PFSK-1 (cell line): Measurements from ENCODE around the gene DLGAP1.

ENCODE experiments used
- FOXP2 ChIP-seq: optimal IDR thresholded peaks from 2 replicates; pipeline ENCODE3; 2011; ENCODE audit warnings: borderline replicate concordance, control low read depth, inconsistent platforms; ENCODE audit not compliant: insufficient read depth; ENCODE audit errors: extremely low read length, extremely low read depth
- POLR2AphosphoS5 ChIP-seq: IDR thresholded peaks from 2 replicates; pipeline ENCODE4 v1.6.1; 2012; ENCODE audit warnings: low read depth, mild to moderate bottlenecking, control low read depth, low read length, moderate library complexity
- REST ChIP-seq, 2 experiments: IDR thresholded peaks; 2 replicates each; pipeline versions ENCODE4 v1.6.1 to v1.8.0; 2011 to 2012; ENCODE audit warnings: low read depth in 2 of 2, low read length in 2 of 2, control low read depth in 1 of 2, inconsistent platforms in 1 of 2, mild to moderate bottlenecking in 1 of 2, moderate library complexity in 1 of 2; ENCODE audit not compliant: insufficient read depth in 1 of 2
- SIN3A ChIP-seq: IDR thresholded peaks from 2 replicates; pipeline ENCODE4 v1.6.1; 2012; ENCODE audit warnings: mild to moderate bottlenecking, low read length, moderate library complexity, borderline replicate concordance; ENCODE audit not compliant: insufficient read depth
- TAF1 ChIP-seq: IDR thresholded peaks from 2 replicates; pipeline ENCODE4 v1.6.1; 2012; ENCODE audit warnings: low read length, control low read depth, borderline replicate concordance; ENCODE audit not compliant: insufficient read depth

Gene DLGAP1

GRCh38 chr18:3671176-3671575 is 783.9 kb downstream of the DLGAP1 start:
- TF ChIP-seq TAF1 (no peak), FOXP2 (no peak), REST (IDR thresholded peaks at IDR 0.05; ENCODE audit: insufficient read depth in 1 of 2, low read depth in 2 of 2, low read length in 2 of 2) (no peak), SIN3A (no peak), POLR2AphosphoS5 (no peak)

DNA sequence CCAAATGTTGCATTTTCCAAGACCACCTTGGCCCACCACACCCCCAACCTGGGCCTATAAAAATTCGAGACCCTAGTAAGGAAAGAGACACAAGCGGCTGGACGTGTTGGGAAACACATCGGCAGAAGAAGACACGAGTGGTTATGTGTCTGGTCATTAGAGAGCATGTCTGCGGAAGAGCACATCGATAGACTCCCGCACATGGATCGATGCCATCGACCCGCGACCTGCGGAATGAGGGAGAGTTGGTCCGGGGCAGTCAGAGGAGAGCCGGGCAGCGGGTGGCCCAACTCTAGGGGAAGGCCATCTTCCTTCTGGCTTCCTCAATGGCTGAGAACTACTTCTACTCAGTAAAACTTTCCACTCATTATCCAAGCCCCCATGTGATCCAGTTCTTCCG is 785.7 kb downstream of the DLGAP1 start:
- TF ChIP-seq FOXP2, result no peak
- TF ChIP-seq SIN3A, result no peak
- no peak for TF ChIP-seq REST (IDR thresholded peaks at IDR 0.05; ENCODE audit: insufficient read depth in 1 of 2, low read depth in 2 of 2, low read length in 2 of 2)
- no peak for TF ChIP-seq POLR2AphosphoS5
- no peak for TF ChIP-seq TAF1

DNA sequence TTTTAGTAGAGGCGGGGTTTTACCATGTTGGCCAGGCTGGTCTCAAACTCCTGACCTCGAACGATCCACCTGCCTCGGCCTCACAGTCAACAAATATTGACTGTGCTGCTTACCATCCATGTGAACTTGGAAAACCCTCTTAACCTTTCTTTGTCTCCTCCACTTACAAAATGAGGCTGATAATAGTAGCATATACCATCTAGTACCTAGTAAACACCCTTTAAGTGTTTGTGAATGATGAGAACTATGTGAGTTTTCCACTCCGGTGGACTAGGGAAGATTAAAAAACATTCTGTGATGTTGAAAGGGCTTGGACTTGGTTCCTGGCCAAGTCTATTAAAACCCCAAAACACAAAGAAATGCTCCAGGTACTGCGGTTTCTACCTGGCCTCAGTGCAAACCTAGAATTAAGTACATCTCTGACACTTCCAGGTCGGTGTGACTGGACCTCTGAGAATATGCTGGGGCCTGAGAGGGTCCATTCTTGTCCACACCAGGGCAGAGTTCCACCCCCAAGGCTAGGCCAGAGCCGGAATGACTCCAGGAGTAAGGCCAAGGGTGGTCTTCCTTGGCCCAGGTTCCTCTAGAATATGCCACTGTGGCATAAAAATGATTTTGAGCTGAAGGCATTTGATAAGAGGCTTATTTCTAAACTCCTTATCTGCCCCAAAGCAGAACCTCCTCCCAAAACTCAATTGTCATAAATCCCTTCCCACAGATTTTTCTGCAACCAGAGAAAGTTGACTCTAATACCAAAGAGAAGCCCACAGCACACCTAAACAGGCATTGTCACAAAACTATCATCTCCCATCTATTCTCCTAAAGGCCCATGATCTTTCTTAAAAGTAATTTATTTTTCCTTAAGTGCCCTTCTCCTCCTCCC is 787.6 kb downstream of the DLGAP1 start:
- TF ChIP-seq POLR2AphosphoS5 (no peak), TAF1 (no peak), FOXP2 (no peak)

- TF ChIP-seq POLR2AphosphoS5 (no peak), SIN3A (no peak), TAF1 (no peak), REST (IDR thresholded peaks at IDR 0.05; ENCODE audit: insufficient read depth in 1 of 2, low read depth in 2 of 2, low read length in 2 of 2) (no peak), FOXP2 (no peak)
Observed at GRCh38 chr18:3666526-3667254, 788.4 kb downstream of the DLGAP1 start.

DNA sequence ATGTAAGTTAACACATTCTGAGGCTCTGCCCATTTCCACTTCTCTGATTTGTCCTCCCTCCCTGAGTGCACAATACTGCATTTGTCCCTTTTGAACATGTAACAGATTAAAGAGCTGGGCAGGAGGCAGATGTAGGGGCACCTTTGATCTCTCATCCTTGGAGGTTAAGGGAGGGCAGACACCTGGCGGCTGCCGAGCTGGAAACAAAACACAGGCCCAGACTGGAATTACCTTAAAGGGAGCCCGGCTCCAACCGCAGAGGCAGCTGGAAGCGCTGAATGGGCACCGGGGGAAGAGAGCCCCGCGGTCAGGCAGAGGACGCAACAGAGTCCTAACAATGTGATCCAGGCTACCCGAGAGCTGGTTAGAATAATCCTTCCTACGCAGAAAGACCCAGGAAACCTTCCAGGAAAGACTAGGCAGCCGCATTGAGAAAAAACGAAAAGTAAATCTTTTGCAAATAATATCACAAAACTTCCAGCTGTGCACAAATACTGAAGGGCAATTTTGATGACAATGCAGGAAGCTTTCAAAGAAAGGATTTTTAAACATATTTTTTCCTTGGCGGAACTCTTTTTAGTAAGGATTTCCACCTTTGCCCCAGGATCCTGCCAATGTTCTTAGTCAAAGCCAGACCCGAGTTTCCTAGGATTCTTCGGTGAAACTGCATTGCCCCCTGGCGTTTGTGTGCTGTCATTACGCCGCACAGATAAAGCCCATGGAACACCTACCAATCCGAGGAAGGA is 789.2 kb downstream of the DLGAP1 start:
- TF ChIP-seq REST (IDR thresholded peaks at IDR 0.05; ENCODE audit: insufficient read depth in 1 of 2, low read depth in 2 of 2, low read length in 2 of 2), result no peak
- TF ChIP-seq POLR2AphosphoS5, result no peak; the same call in 1 of the 2 replicates
- no peak for TF ChIP-seq TAF1
- TF ChIP-seq SIN3A, result no peak
- TF ChIP-seq FOXP2, result no peak
